Measurements from ENCODE around the gene TLR4.

GRCh38 chr9:117656002-117656401 is 48.2 kb upstream of the TLR4 start:
- no peak for TF ChIP-seq EZH2 (IDR thresholded peaks at IDR 0.05; ENCODE audit: insufficient read depth, low read length)
- TF ChIP-seq CTCF (IDR thresholded peaks at IDR 0.05; ENCODE audit: insufficient read depth, low read depth, low read length) = no peak
